Panc1 (cell line): Measurements from ENCODE around the gene FOXI3. TPM values are rescaled to one million over a fixed set of nuclear protein-coding genes. Genes with fewer than 3 reads are reported as not detected.

ENCODE experiments used
- ATAC-seq: fragments of 200-7000 bp; cut with Tn5 transposase; 2 replicates; pipeline ENCODE4 v1.9.1; 2020; ENCODE audit warnings: mild to moderate bottlenecking, moderate library complexity
- BruUV-seq: library from RNA; stranded (reverse); fragments of 400-500 nt; replicated peaks from 2 replicates; lab custom pipeline; 2021; lab: Mats Ljungman, UMichigan
- CTCF ChIA-PET: fragments of 300-600 bp; sonication (Branson Sonifier 250); formaldehyde crosslinking; loops from one replicate; lab custom pipeline; 2022; ENCODE audit warnings: antibody characterized with exemption; lab: Charles Lee
- POLR2A ChIA-PET: fragments of 300-600 bp; sonication (Branson Sonifier 250); formaldehyde crosslinking; loops from one replicate; lab custom pipeline; 2022; ENCODE audit warnings: antibody characterized with exemption; lab: Charles Lee
- DNase-seq: peaks from one replicate; pipeline ENCODE4 v3.0.0-alpha.2; 2010; ENCODE audit warnings: low read depth, low spot score
- H3K27ac ChIP-seq: 2 replicates; pipeline ENCODE4 v1.5.1; 2011; ENCODE audit warnings: mild to moderate bottlenecking, low read length, inconsistent platforms
- H3K27me3 ChIP-seq: fragments of 200-500 bp; sonication (Bioruptor generic); 2 replicates; pipeline ENCODE4 v1.6.0; 2014; ENCODE audit warnings: low read length, inconsistent platforms; ENCODE audit not compliant: control insufficient read depth, insufficient read depth
- H3K36me3 ChIP-seq: fragments of 200-500 bp; sonication (Bioruptor generic); 2 replicates; pipeline ENCODE4 v1.5.1; 2014; ENCODE audit warnings: inconsistent platforms, mild to moderate bottlenecking, low read length, moderate library complexity; ENCODE audit not compliant: control insufficient read depth, insufficient read depth
- H3K4me1 ChIP-seq: 2 replicates; pipeline ENCODE4 v1.5.1; 2011; ENCODE audit warnings: inconsistent platforms, mild to moderate bottlenecking, low read length, moderate library complexity; ENCODE audit not compliant: control insufficient read depth, insufficient read depth
- H3K4me3 ChIP-seq, 2 experiments: 2 replicates each; pipeline ENCODE4 v1.5.1; 2011 to 2012; ENCODE audit warnings: low read depth in 2 of 2, low read length in 2 of 2, mild to moderate bottlenecking in 2 of 2, inconsistent platforms in 1 of 2, moderate library complexity in 1 of 2
- H3K9me3 ChIP-seq: fragments of 200-500 bp; sonication (Bioruptor generic); 2 replicates; pipeline ENCODE4 v1.5.1; 2014; ENCODE audit warnings: low read depth, mild to moderate bottlenecking, inconsistent platforms, low read length, moderate library complexity; ENCODE audit not compliant: control insufficient read depth, insufficient read depth
- CTCF ChIP-seq: fragments of 450-650 bp; IDR thresholded peaks from 2 replicates; pipeline ENCODE4 v1.5.1; 2017; ENCODE audit warnings: mild to moderate bottlenecking
- POLR2AphosphoS5 ChIP-seq: IDR thresholded peaks from 2 replicates; pipeline ENCODE4 v1.6.1; 2012; ENCODE audit warnings: mild to moderate bottlenecking, low read depth, low read length, moderate library complexity
- REST ChIP-seq, 2 experiments: IDR thresholded peaks; 2 replicates each; pipeline ENCODE4 v1.6.1; 2011 to 2012; ENCODE audit warnings: low read depth in 2 of 2, control low read depth in 1 of 2, low read length in 1 of 2, mild to moderate bottlenecking in 1 of 2, moderate library complexity in 1 of 2; ENCODE audit not compliant: insufficient read depth in 1 of 2
- SIN3A ChIP-seq: IDR thresholded peaks from 2 replicates; pipeline ENCODE4 v1.6.1; 2012; ENCODE audit warnings: low read depth, mild to moderate bottlenecking, low read length, moderate library complexity, borderline replicate concordance; ENCODE audit not compliant: insufficient read depth
- TCF7L2 ChIP-seq: IDR thresholded peaks from 2 replicates; pipeline ENCODE4 v1.6.1; 2011; ENCODE audit warnings: mild to moderate bottlenecking, low read depth, low read length, inconsistent platforms
- in situ Hi-C: cut with HindIII; loops from 2 replicates; pipeline ENCODE4 v1.10.0; 2016; ENCODE audit warnings: low sequenced_read_pairs, low pct_unique_long_range_greater_than_20kb
- intact Hi-C: fragments of 100-400 bp; cut with micrococcal nuclease; formaldehyde crosslinking; loops from one replicate; pipeline ENCODE4 v1.10.0; 2022; ENCODE audit not compliant: unreplicated experiment
- total RNA-seq: library from RNA; stranded (reverse); gene quantifications from one replicate; pipeline ENCODE4 v1.2.1, GENCODE V29; 2021; ENCODE audit not compliant: unreplicated experiment

FOXI3 gene
- total RNA-seq, 1 experiment from 2014 or later = not detected

DNA sequence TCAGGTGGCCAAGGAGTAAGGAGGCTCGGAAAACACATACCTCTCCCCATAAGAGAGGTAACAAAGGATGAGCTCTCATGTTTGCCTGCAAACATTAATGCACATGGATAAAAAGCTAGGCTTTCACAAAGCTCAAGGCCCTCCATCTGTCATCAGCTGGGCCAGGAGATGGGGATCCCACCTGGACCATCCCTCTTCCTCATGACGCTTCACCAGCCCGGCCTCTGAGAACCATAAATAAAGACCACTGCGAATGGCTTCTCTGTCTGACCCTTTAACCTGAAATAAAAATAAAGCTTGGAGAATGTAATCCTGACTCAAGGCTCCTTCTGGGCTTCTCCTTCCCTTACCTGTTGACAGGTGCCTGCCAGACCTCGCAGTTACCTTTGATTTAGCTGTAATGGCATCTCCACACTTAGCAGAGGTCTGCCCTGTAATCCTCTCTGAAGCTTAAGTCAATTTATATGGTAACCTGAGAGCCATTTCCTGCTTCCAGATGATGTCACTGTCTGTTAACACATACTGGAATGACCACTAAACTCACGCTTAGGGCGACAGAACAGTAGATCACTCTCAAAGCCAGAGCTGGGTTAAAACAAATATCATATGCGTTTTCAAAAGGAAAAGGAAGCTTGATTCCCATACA lies 29.3 kb upstream of the FOXI3 start:
- Histone ChIP-seq H3K36me3 (no peaks in the 10 kb centered on the region), H3K9me3 (no peaks in the 10 kb centered on the region), H3K4me3 (no peak overlapping the region), H3K4me1 (no peaks in the 10 kb centered on the region), H3K27me3 (no peaks in the 10 kb centered on the region), H3K27ac (no peak overlapping the region)
- in situ Hi-C loops = no loop called here
- peak; percentile 13 for DNase-seq
- TF ChIP-seq CTCF = no peak
- no peak for TF ChIP-seq SIN3A
- no peak for TF ChIP-seq POLR2AphosphoS5
- TF ChIP-seq TCF7L2 = no peak
- no peak for TF ChIP-seq REST (IDR thresholded peaks at IDR 0.05; ENCODE audit: insufficient read depth in 1 of 2, low read depth in 2 of 2, low read length in 1 of 2)
- BruUV-seq = no TSS peak
- ChIA-PET POLR2A (no interaction called here), CTCF (no interaction called here)
- intact Hi-C loops = no loop called here
- no peak for ATAC-seq

GRCh38 chr2:88472811-88473210 lies 20.3 kb upstream of the FOXI3 start:
- ATAC-seq = no peak
- Histone ChIP-seq H3K27me3 (peaks cover 3% of the 10 kb centered on the region; the same call in 1 of the 2 replicates), H3K9me3 (no peaks in the 10 kb centered on the region), H3K4me1 (no peaks in the 10 kb centered on the region), H3K27ac (no peak overlapping the region), H3K36me3 (no peaks in the 10 kb centered on the region), H3K4me3 (no peak overlapping the region)
- in situ Hi-C loops = no loop called here
- POLR2A ChIA-PET = no interaction called here
- DNase-seq = no peak
- intact Hi-C loops = no loop called here
- CTCF ChIA-PET = no interaction called here
- TF ChIP-seq REST (IDR thresholded peaks at IDR 0.05; ENCODE audit: insufficient read depth in 1 of 2, low read depth in 2 of 2, low read length in 1 of 2) (no peak), TCF7L2 (no peak), CTCF (no peak), SIN3A (no peak), POLR2AphosphoS5 (no peak)
- no TSS peak for BruUV-seq
